GM18861 (cell line): ENCODE measurements around the gene CAB39.
A peak's percentile ranks its signal among the peaks of the same experiment; 100 is the strongest.

ENCODE experiments used
- ATAC-seq: cut with Tn5 transposase; IDR thresholded peaks from one replicate; pipeline ENCODE4 v1.9.1; 2021; ENCODE audit not compliant: unreplicated experiment

The CAB39 gene

GRCh38 chr2:230811508-230811907 lies 98.9 kb downstream of the CAB39 start:
- ATAC-seq: no peak

DNA sequence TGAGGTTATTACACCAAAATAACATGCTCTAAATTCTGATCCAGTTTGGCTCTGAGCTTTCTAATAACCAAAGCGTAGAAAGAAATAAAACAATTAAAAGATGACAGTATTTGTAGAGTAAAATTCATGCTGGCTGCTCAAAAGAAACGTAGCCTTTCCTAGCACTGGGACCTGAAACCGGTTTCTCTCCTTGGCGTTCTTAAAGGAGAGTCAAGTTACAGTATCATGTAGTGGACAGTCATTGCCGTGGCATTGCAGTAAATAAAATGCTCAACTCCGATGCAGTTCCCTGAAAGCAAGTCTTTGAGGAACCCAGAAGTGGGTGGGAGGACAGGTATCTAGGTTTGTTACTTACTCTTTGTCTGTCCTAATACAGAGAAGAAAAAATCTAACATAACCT lies 99.4 kb downstream of the CAB39 start:
- ATAC-seq: no peak

DNA sequence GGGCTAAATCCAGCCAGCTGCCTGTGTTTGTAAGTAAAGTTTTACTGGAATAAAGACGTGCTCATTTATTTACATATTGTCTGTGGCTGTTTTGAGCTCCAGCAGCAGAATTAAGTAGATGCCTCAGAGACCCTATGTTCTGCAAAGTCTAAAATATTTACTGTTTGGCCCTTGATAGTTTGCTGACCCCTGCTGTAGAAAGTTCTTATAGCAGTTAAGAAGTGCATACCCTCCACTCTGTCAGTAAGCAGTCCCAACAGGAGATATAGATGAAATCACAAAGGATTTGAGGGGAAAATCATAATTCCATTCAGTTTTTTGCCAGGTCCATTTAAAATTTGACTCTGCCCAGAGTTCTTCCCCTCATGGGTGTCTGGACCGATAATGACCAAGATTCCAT lies 102.0 kb downstream of the CAB39 start:
- no peak for ATAC-seq

GRCh38 chr2:230815088-230815487 lies 102.4 kb downstream of the CAB39 start:
- no peak for ATAC-seq

GRCh38 chr2:230816735-230817134 lies 104.1 kb downstream of the CAB39 start:
- ATAC-seq: no peak

- ATAC-seq: no peak
Measured at GRCh38 chr2:230819433-230819832, 106.8 kb downstream of the CAB39 start.

- no peak for ATAC-seq
Measured at GRCh38 chr2:230821261-230821990, 108.8 kb downstream of the CAB39 start.

DNA sequence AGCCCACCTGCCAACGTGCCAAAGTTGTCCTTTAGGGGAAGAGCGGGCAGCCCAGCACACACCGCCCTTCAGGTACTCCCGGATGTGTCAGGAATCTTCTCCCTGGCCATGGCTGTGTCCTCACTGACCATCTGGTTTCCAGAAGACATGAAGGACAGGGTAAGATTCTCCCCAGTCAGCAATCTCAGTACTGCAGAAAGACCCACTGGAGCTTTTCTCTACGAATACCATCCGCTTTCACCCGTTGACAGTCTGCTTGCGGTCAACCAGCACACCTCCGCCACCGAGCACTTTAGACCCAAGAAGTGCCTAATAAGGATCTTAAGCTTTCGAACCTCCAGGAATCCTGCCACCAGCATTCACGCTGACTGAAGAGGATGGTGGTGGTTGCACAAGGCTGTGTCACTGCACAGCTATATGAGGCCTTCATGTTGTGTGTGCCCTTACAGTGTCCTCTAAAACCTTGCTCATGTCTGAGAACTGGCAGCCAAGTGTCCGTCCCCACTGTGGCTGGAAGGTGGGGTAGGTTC lies 109.4 kb downstream of the CAB39 start:
- no peak for ATAC-seq

- ATAC-seq: no peak
Measured at GRCh38 chr2:230823264-230823964, 110.8 kb downstream of the CAB39 start.

GRCh38 chr2:230824406-230824978 lies 111.8 kb downstream of the CAB39 start:
- peak; percentile 47 for ATAC-seq

- ATAC-seq: no peak
Measured at GRCh38 chr2:230825354-230825753, 112.7 kb downstream of the CAB39 start.

GRCh38 chr2:230827774-230828271 lies 115.2 kb downstream of the CAB39 start:
- no peak for ATAC-seq

DNA sequence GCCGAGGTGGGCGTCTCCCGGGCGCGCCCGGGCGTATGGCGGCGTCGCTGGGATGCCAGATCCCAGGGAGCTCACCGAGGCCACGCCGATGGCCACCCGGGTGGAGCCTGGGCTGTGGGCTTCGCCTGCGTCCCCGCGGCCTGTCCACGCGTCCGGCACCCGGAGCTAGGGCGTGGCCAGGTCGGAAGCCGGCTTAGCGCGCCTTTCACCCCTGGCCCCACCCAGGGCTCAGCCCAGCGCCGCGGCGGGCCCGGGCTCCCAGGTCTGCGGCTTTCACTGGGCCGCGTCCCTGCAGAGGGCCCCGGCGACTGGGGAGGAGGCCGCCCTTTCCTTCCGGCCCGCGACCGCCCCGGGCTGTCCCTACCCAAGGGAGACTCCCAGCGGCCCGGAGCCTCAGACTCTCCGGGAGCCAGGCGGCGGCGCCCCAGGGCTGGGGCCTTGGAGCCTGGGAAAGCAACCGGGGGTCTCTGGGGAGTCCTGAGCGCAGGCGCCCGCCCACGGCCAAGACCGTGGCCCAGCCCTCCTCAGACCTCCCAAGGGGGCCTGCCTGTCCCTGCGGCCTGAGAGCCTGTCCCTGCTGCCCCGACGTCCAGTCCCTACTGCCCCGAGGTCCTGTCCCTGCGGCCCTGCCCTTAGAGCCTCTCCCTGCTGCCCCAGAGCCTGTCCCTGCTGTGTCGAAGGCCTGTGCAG lies 115.8 kb downstream of the CAB39 start:
- no peak for ATAC-seq

- ATAC-seq: no peak
Measured at GRCh38 chr2:230829293-230829692, 116.7 kb downstream of the CAB39 start.

- no peak for ATAC-seq
Measured at GRCh38 chr2:230829959-230830358, 117.3 kb downstream of the CAB39 start.

DNA sequence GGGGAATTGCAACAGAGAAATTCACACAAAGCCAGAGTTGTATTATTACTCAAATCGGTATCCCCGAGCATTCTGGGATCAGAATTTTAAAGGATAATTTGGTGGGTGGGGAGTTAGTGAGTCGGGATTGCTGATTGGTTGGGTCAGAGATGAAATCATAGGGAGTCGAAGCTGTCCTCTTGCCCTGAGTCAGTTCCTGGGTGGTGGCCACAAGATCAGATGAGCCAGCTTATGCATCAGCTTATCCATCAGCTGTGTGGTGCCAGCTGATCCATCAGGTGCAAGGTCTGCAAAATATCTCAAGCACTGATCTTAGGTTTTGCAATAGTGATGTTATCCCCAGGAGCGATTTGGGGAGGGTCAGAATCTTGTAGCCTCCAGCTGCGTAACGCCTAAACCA lies 117.8 kb downstream of the CAB39 start:
- ATAC-seq: no peak

GRCh38 chr2:230840301-230840700 lies 127.7 kb downstream of the CAB39 start:
- no peak for ATAC-seq

DNA sequence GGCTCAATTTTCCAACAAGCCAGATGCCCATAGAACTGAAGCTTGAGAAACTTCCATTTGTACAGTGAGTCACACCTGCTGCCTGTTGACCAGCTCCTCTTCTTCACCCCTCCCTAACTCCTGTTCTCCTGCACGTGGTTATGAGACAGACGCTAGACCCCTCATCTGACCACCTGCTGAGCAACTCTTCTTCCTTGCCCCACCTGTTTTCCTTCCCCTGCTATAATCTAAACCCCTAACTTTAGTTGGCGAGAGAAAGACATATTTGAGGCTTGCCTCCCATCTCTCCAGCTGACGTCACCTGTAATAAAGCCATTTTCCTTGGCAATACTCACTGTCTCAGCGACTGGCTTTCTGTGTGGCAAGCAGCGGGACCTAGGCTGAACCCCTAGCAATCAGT lies 129.8 kb downstream of the CAB39 start:
- ATAC-seq: no peak

DNA sequence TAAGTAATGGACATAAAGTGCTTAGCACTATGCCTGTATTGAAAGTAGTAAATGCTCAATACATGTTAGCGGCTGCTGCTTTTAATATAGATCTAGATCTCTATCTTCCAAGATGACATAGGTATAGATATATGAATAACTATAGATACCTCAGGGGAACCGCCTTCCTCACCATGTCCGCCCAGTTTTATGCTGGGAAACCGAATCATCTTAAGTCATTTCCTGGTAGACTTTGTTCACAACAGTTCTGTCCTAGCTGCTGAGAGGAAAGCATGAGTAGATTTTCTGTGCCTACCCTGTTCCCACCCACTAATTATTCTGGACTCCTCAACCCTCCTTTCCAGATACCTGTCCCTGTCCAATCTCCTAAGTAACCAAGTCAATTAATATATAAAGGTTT lies 130.5 kb downstream of the CAB39 start:
- ATAC-seq: no peak

GRCh38 chr2:230846360-230846759 lies 133.7 kb downstream of the CAB39 start:
- ATAC-seq: no peak

DNA sequence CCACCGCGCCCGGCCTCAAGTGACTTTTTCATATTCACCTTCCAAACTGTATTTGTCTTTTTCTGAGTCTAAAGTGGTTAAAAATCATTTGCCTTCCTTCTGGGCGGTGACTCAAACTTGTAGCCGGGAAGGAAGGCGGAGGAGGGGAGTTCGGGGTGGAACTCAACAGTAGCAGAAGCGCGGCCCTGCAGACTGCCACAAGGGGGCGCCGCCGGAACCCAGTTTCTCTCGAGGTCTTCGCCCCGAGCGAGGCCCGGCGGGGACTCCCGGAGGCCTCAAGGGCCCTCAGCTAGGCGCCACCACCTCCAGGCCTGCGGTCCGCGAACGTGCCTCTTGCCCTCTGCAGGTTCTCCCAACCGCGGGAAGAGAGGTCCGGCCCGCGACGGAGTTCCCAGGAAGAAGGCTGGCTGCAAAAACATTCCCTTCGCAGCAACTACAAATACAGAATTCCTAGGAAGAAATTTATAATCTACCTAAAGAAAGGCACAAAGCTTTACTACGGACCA lies 135.3 kb downstream of the CAB39 start:
- ATAC-seq: peak; percentile 73
